Fibroblast of mammary gland (primary cell): Measurements from ENCODE around the gene LRRC73.

ENCODE experiments used
- DNase-seq: peaks from one replicate; pipeline ENCODE4 v3.0.0-alpha.2; 2010; ENCODE audit warnings: low read depth
- H3K4me3 ChIP-seq: 2 replicates; pipeline ENCODE4 v1.5.1; 2011; ENCODE audit warnings: low read depth, mild to moderate bottlenecking, low read length, moderate library complexity; ENCODE audit not compliant: control insufficient read depth
- CTCF ChIP-seq: conservative IDR thresholded peaks from 2 replicates; pipeline ENCODE4 v1.5.1; 2011; ENCODE audit warnings: low read depth, low read length, inconsistent platforms; ENCODE audit not compliant: control insufficient read depth, insufficient read depth

Gene LRRC73

GRCh38 chr6:43493230-43493629 is 16.9 kb downstream of the LRRC73 start:
- H3K4me3 ChIP-seq = no peak overlapping the region
- DNase-seq = no peak
- no peak for TF ChIP-seq CTCF

- no peak overlapping the region for H3K4me3 ChIP-seq
- TF ChIP-seq CTCF = no peak
- peak; percentile 54 for DNase-seq
Observed at GRCh38 chr6:43492673-43493072, 17.5 kb downstream of the LRRC73 start.

- no peak overlapping the region for H3K4me3 ChIP-seq
- peak; percentile 76 for DNase-seq
- TF ChIP-seq CTCF = no peak
Observed at GRCh38 chr6:43491750-43492661, 18.1 kb downstream of the LRRC73 start.

GRCh38 chr6:43490523-43490939 is 19.6 kb downstream of the LRRC73 start:
- no peak for TF ChIP-seq CTCF
- no peak overlapping the region for H3K4me3 ChIP-seq
- no peak for DNase-seq

GRCh38 chr6:43489277-43490072 is 20.7 kb downstream of the LRRC73 start:
- no peak for TF ChIP-seq CTCF
- DNase-seq = no peak

GRCh38 chr6:43488667-43489276 is 21.4 kb downstream of the LRRC73 start:
- TF ChIP-seq CTCF = no peak
- peak; percentile 75 for DNase-seq
- no peak overlapping the region for H3K4me3 ChIP-seq

More at GRCh38 chr6:43489277-43490072, 20.7 kb downstream of the LRRC73 start:
- no peak overlapping the region for H3K4me3 ChIP-seq
